PC-9 (cell line): ENCODE measurements around the gene TANC2. TPM values are rescaled to one million over a fixed set of nuclear protein-coding genes. Genes with fewer than 3 reads are reported as not detected.
A peak's percentile ranks its signal among the peaks of the same experiment; 100 is the strongest.

Source experiments
- BruUV-seq: library from RNA; stranded (reverse); fragments of 400-500 nt; replicated peaks from 2 replicates; lab custom pipeline; 2021; lab: Mats Ljungman, UMichigan
- CTCF ChIA-PET: fragments of 300-600 bp; sonication (Branson Sonifier 250); formaldehyde crosslinking; loops from one replicate; lab custom pipeline; 2022; ENCODE audit warnings: antibody characterized with exemption; lab: Charles Lee
- POLR2A ChIA-PET: fragments of 300-600 bp; sonication (Branson Sonifier 250); formaldehyde crosslinking; loops from one replicate; lab custom pipeline; 2022; ENCODE audit warnings: antibody characterized with exemption; ENCODE audit not compliant: unreplicated experiment; lab: Charles Lee
- DNase-seq, 2 experiments: peaks; one replicate each; pipeline versions ENCODE4 v3.0.0 to v3.0.0-alpha.2; 2015 to 2022; ENCODE audit warnings: mixed read lengths in 1 of 2
- H2AFZ ChIP-seq: fragments of 200-600 bp; sonication (generic); 2 replicates; pipeline ENCODE4 v1.8.1; 2017; ENCODE audit warnings: antibody characterized with exemption
- H3F3A ChIP-seq: fragments of 200-600 bp; sonication (generic); 2 replicates; pipeline ENCODE4 v1.8.1; 2017; ENCODE audit warnings: antibody characterized with exemption, mild to moderate bottlenecking, low read depth; ENCODE audit not compliant: insufficient read depth
- H3K27ac ChIP-seq: fragments of 200-600 bp; sonication (generic); 2 replicates; pipeline ENCODE4 v1.6.1; 2016; ENCODE audit warnings: mixed run types
- H3K27me3 ChIP-seq: fragments of 200-600 bp; sonication (generic); 2 replicates; pipeline ENCODE4 v1.6.1; 2016; ENCODE audit warnings: low read depth, mixed run types; ENCODE audit not compliant: insufficient read depth
- H3K36me3 ChIP-seq: fragments of 200-600 bp; sonication (generic); 2 replicates; pipeline ENCODE4 v1.6.1; 2016; ENCODE audit warnings: low read depth, mixed run types
- H3K4me1 ChIP-seq: fragments of 200-600 bp; sonication (generic); replicated peaks from 2 replicates; pipeline ENCODE4 v1.6.1; 2016; ENCODE audit warnings: mixed run types; ENCODE audit not compliant: insufficient read depth
- H3K4me2 ChIP-seq: fragments of 200-600 bp; sonication (generic); 2 replicates; pipeline ENCODE4 v1.6.1; 2017; ENCODE audit warnings: mixed run types
- H3K4me3 ChIP-seq: fragments of 200-600 bp; sonication (generic); 2 replicates; pipeline ENCODE4 v1.6.1; 2016; ENCODE audit warnings: mixed run types
- H3K79me2 ChIP-seq: fragments of 200-600 bp; sonication (generic); 2 replicates; pipeline ENCODE4 v1.6.1; 2017; ENCODE audit warnings: low read depth, mixed run types
- H3K9me2 ChIP-seq: fragments of 200-600 bp; sonication (generic); 2 replicates; pipeline ENCODE4 v1.8.1; 2017; ENCODE audit warnings: mild to moderate bottlenecking; ENCODE audit not compliant: insufficient read depth
- H3K9me3 ChIP-seq: fragments of 200-600 bp; sonication (generic); 2 replicates; pipeline ENCODE4 v1.8.1; 2016; ENCODE audit warnings: low read depth; ENCODE audit not compliant: insufficient read depth
- H4K20me1 ChIP-seq: fragments of 200-600 bp; sonication (generic); 2 replicates; pipeline ENCODE4 v1.8.1; 2017; ENCODE audit not compliant: insufficient read depth
- EZH2 ChIP-seq: fragments of 200-600 bp; sonication (generic); IDR thresholded peaks from 2 replicates; pipeline ENCODE4 v1.8.0; 2017; ENCODE audit warnings: antibody characterized with exemption, low read depth
- intact Hi-C: fragments of 100-400 bp; cut with micrococcal nuclease; formaldehyde crosslinking; loops from one replicate; pipeline ENCODE4 v1.10.0; 2022; ENCODE audit not compliant: unreplicated experiment
- total RNA-seq: library from RNA; stranded (reverse); gene quantifications from 2 replicates; pipeline ENCODE4 v1.2.3, GENCODE V29; 2021
- TF ChIP-seq, protein P1 (sequence below): fragments of 200-600 bp; sonication (generic); conservative IDR thresholded peaks from 2 replicates; pipeline ENCODE4 v1.6.1; 2017; ENCODE audit warnings: mixed run types, antibody characterized with exemption, mild to moderate bottlenecking, moderate library complexity

The TANC2 gene
- total RNA-seq, 1 experiment from 2014 or later = 122 TPM

DNA sequence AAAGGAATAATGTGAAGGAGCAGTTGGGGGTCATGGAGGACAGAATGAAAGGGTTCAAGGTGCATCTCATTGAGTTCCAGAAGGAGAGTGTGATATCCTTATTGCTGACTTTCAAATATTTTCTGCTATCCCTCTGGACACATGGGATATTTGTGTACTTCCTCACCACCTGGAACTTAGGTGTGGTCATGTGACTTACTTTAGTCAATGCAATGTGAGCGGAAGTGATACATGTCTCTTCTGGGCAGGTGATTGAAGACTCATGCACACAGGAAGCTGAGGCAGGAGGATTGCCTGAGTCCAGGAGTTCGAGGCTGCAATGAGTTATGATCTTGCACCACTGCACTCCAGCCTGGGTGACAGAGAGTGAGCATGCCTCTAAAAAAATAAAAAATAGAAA lies 36.7 kb upstream of the TANC2 start:
- H3K9me2 ChIP-seq = 0 out of 2 replicates have a peak, but pooled peaks cover under 1% of the 10 kb centered on the region
- no peak overlapping the region for H2AFZ ChIP-seq
- no peaks in the 10 kb centered on the region for H3F3A ChIP-seq
- DNase-seq = no peak
- intact Hi-C loops = no loop called here
- CTCF ChIA-PET = no interaction called here
- no peaks in the 10 kb centered on the region for H3K9me3 ChIP-seq
- H3K36me3 ChIP-seq = no peaks in the 10 kb centered on the region
- H3K4me1 ChIP-seq = no peaks in the 10 kb centered on the region
- H3K4me3 ChIP-seq = no peak overlapping the region
- H3K27ac ChIP-seq = no peak overlapping the region
- H3K4me2 ChIP-seq = no peak overlapping the region
- no TSS peak for BruUV-seq
- no peak for TF ChIP-seq EZH2
- TF ChIP-seq, protein P1, sequence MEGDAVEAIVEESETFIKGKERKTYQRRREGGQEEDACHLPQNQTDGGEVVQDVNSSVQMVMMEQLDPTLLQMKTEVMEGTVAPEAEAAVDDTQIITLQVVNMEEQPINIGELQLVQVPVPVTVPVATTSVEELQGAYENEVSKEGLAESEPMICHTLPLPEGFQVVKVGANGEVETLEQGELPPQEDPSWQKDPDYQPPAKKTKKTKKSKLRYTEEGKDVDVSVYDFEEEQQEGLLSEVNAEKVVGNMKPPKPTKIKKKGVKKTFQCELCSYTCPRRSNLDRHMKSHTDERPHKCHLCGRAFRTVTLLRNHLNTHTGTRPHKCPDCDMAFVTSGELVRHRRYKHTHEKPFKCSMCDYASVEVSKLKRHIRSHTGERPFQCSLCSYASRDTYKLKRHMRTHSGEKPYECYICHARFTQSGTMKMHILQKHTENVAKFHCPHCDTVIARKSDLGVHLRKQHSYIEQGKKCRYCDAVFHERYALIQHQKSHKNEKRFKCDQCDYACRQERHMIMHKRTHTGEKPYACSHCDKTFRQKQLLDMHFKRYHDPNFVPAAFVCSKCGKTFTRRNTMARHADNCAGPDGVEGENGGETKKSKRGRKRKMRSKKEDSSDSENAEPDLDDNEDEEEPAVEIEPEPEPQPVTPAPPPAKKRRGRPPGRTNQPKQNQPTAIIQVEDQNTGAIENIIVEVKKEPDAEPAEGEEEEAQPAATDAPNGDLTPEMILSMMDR = no peak
- no peaks in the 10 kb centered on the region for H3K79me2 ChIP-seq
- POLR2A ChIA-PET = no interaction called here
- H3K27me3 ChIP-seq = no peaks in the 10 kb centered on the region
- H4K20me1 ChIP-seq = no peaks in the 10 kb centered on the region

DNA sequence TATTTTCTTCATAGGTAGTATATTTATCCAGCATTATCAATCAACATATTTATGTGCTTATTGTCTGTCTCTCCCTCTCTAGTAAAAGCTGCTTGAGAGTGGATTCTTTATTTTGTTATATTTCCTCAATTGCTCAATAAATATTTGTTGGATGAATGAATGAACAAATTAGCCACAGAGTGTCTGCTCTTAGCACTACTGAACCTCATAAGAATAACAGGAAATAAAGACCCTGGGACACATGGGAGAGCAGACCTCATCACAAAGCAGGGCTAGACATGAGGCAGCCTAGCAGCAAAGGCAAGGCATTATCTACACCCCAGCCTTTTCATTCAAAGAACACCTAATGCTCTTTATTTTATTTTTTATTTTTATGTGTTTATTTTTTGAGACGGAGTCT lies 34.9 kb upstream of the TANC2 start:
- H4K20me1 ChIP-seq = no peaks in the 10 kb centered on the region
- no peaks in the 10 kb centered on the region for H3K27me3 ChIP-seq
- H3K9me3 ChIP-seq = no peaks in the 10 kb centered on the region
- POLR2A ChIA-PET = no interaction called here
- CTCF ChIA-PET = no interaction called here
- no peaks in the 10 kb centered on the region for H3F3A ChIP-seq
- no peaks in the 10 kb centered on the region for H3K9me2 ChIP-seq
- no peak for TF ChIP-seq EZH2
- TF ChIP-seq, protein P1 = no peak
- H3K36me3 ChIP-seq = no peaks in the 10 kb centered on the region
- no peak overlapping the region for H2AFZ ChIP-seq
- no peaks in the 10 kb centered on the region for H3K79me2 ChIP-seq
- H3K27ac ChIP-seq = no peak overlapping the region
- intact Hi-C loops = no loop called here
- H3K4me1 ChIP-seq = no peaks in the 10 kb centered on the region
- no peak overlapping the region for H3K4me3 ChIP-seq
- no TSS peak for BruUV-seq
- DNase-seq = peak in 1 of 2 experiments; percentile 48
- H3K4me2 ChIP-seq = no peak overlapping the region

DNA sequence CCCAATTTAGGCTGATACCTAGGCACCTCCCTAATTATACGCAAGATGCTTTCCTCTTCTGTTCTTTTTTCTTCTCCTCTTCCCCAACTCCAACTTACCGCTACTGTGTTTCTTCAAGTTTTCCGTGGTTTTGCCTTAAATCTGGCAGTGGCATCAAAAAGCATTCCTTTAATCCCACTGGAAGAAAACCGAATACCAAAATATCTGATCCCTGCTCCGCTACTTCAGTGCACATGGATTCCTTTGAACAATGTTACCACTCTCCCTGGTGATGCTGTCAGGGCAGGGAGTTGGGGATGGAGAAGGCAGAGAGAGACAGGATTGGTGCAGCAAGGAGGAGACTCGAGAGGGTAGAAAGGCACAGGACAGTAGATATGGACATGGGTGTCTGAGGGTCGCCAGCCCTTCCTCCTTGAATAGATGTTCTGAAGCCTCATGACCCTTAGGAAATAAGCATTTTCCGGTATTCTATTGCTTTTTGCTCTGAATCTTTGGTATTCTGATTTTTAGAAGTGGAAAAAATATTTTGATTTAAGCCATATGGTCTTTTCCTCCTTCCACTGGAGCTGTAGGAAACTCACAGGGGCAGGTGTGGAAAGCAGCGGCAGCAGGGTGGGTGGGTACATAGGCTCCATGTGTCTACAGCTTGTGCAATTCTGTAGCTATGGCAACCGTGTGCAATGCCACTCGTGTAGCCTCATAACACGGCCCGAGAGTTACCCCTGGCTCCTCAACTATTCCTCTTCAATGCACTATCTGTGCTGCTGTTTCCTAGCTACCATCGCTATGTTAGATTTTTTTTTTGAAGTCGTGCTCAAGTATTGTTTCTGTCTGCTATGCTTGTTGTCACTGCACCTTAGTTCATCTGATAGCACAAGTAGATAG lies 32.3 kb upstream of the TANC2 start:
- Histone ChIP-seq H3K79me2 (no peaks in the 10 kb centered on the region), H3K27me3 (no peaks in the 10 kb centered on the region), H3K9me3 (no peaks in the 10 kb centered on the region), H3K4me2 (no peak overlapping the region), H3K27ac (no peak overlapping the region), H3K36me3 (no peaks in the 10 kb centered on the region), H2AFZ (no peak overlapping the region), H3K9me2 (no peaks in the 10 kb centered on the region), H4K20me1 (no peaks in the 10 kb centered on the region), H3K4me1 (no peaks in the 10 kb centered on the region), H3K4me3 (no peak overlapping the region), H3F3A (no peaks in the 10 kb centered on the region)
- BruUV-seq = no TSS peak
- ChIA-PET POLR2A (interaction anchor here (0.5 to 0.7 kb wide), 2 partner anchors 17 to 50 kb away, joined by 4 to 5 read pairs; no protein-coding TSS in a partner anchor), CTCF (no interaction called here)
- DNase-seq = no peak
- intact Hi-C loops = no loop called here
- no peak for TF ChIP-seq EZH2
- TF ChIP-seq, protein P1 = no peak
